ENCODE results near the gene NKAPD1. TPM values are rescaled to one million over a fixed set of nuclear protein-coding genes. Genes with fewer than 3 reads are reported as not detected.

NKAPD1 gene
- total and polyA plus RNA-seq, 2 of the 13 experiments (the other 11 are each of a cell fraction or from before 2014, with no cell fraction given) = 11.2 to 22.5 TPM

DNA sequence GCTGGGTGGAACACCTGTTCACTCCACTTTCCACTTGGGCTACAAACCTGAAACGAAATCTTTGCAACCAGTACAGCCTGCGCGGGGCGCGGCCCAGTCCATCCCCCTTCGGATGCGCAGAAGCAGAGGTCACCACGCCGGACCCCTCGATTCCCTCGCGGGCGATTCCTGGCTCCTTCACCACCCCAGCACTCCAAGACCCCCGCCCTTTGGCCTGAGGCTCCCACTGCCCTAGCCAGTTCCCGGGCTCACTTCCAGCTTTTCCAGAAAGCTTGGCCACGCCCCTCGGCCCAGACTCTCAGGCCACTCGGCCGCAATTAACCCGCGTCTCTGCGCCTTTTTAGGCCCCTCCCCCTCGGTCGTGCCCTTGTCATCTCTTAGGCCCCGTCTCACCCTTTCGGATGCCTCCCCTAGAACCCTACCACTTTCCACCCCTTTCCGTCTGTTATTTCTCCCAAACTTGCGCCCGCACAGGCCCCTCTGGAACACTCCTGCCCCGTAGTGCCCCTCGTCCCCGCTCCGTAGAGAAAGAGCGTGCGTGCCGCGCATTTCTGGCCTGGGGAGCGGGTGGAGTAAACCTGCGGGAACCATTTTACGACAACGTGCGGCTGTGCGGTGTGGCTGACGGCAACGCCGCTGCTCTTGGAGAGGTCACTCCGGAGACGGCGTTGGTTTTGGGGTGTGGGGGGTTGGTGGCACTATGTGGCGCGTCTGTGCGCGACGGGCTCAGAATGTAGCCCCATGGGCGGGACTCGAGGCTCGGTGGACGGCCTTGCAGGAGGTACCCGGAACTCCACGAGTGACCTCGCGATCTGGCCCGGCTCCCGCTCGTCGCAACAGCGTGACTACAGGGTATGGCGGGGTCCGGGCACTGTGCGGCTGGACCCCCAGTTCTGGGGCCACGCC is 49.1 kb upstream of the NKAPD1 start, which contains the start of gene DLAT (continued):
- TF ChIP-seq SRSF9 (IDR thresholded peaks at IDR 0.05; ENCODE audit: borderline replicate concordance, insufficient read depth, low read depth, low read length, poor library complexity, severe bottlenecking) = no peak
- TF ChIP-seq BHLHE40 (IDR thresholded peaks at IDR 0.05; ENCODE audit: low read length) = no peak; the same call in 1 of the 2 replicates
- TF ChIP-seq POLR2AphosphoS2 (IDR thresholded peaks at IDR 0.05; ENCODE audit: low read depth, low read length) = no peak
- TF ChIP-seq PHF20 (CRISPR knock-in tag; IDR thresholded peaks at IDR 0.05) = peak; percentile 91
- TF ChIP-seq PRMT3 (CRISPR knock-in tag; IDR thresholded peaks at IDR 0.05; ENCODE audit: borderline replicate concordance, low read depth) = peak; percentile 48; the same call in 1 of the 2 replicates
- no peak for TF ChIP-seq HES4 (CRISPR knock-in tag; IDR thresholded peaks at IDR 0.05; ENCODE audit: borderline replicate concordance)
- no peak for TF ChIP-seq ZNF225 (CRISPR knock-in tag; IDR thresholded peaks at IDR 0.05)
- TF ChIP-seq TP53 (CRISPR knock-in tag; conservative IDR thresholded peaks at IDR 0.05) = no peak; the same call in 1 of the 2 replicates
- peak; percentile 79 for TF ChIP-seq AGO1 (IDR thresholded peaks at IDR 0.05; ENCODE audit: low read depth, low read length, poor library complexity, severe bottlenecking)
- TF ChIP-seq, protein P1, sequence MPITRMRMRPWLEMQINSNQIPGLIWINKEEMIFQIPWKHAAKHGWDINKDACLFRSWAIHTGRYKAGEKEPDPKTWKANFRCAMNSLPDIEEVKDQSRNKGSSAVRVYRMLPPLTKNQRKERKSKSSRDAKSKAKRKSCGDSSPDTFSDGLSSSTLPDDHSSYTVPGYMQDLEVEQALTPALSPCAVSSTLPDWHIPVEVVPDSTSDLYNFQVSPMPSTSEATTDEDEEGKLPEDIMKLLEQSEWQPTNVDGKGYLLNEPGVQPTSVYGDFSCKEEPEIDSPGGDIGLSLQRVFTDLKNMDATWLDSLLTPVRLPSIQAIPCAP (CRISPR knock-in tag; IDR thresholded peaks at IDR 0.05; ENCODE audit: low read depth) = 0 out of 2 replicates have a peak, but pooled peaks have one; percentile 89
- TF ChIP-seq ZBTB42 (CRISPR knock-in tag; IDR thresholded peaks at IDR 0.05) = peak; percentile 74; the same call in 1 of the 2 replicates
- TF ChIP-seq RFXAP (CRISPR knock-in tag; IDR thresholded peaks at IDR 0.05; ENCODE audit: borderline replicate concordance) = peak; percentile 80
- TF ChIP-seq ZNF160 (CRISPR knock-in tag; IDR thresholded peaks at IDR 0.05) = peak; percentile 77
- TF ChIP-seq, protein P2, sequence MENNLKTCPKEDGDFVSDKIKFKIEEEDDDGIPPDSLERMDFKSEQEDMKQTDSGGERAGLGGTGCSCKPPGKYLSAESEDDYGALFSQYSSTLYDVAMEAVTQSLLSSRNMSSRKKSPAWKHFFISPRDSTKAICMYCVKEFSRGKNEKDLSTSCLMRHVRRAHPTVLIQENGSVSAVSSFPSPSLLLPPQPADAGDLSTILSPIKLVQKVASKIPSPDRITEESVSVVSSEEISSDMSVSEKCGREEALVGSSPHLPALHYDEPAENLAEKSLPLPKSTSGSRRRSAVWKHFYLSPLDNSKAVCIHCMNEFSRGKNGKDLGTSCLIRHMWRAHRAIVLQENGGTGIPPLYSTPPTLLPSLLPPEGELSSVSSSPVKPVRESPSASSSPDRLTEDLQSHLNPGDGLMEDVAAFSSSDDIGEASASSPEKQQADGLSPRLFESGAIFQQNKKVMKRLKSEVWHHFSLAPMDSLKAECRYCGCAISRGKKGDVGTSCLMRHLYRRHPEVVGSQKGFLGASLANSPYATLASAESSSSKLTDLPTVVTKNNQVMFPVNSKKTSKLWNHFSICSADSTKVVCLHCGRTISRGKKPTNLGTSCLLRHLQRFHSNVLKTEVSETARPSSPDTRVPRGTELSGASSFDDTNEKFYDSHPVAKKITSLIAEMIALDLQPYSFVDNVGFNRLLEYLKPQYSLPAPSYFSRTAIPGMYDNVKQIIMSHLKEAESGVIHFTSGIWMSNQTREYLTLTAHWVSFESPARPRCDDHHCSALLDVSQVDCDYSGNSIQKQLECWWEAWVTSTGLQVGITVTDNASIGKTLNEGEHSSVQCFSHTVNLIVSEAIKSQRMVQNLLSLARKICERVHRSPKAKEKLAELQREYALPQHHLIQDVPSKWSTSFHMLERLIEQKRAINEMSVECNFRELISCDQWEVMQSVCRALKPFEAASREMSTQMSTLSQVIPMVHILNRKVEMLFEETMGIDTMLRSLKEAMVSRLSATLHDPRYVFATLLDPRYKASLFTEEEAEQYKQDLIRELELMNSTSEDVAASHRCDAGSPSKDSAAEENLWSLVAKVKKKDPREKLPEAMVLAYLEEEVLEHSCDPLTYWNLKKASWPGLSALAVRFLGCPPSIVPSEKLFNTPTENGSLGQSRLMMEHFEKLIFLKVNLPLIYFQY (CRISPR knock-in tag; IDR thresholded peaks at IDR 0.05; ENCODE audit: borderline replicate concordance) = peak; percentile 21; the same call in 1 of the 2 replicates
- TF ChIP-seq ZNF724P (CRISPR knock-in tag; IDR thresholded peaks at IDR 0.05; ENCODE audit: borderline replicate concordance) = peak; percentile 15; the same call in 1 of the 2 replicates
- TF ChIP-seq ZKSCAN5 (CRISPR knock-in tag; IDR thresholded peaks at IDR 0.05) = no peak; the same call in 1 of the 2 replicates
- no peak for TF ChIP-seq SMARCC2 (IDR thresholded peaks at IDR 0.05)
- TF ChIP-seq REPIN1 (CRISPR knock-in tag; IDR thresholded peaks at IDR 0.05; ENCODE audit: borderline replicate concordance, low read depth) = peak; percentile 89; the same call in 1 of the 2 replicates
- peak; percentile 66 for TF ChIP-seq MIXL1 (CRISPR knock-in tag; IDR thresholded peaks at IDR 0.05)
- TF ChIP-seq, protein P3, sequence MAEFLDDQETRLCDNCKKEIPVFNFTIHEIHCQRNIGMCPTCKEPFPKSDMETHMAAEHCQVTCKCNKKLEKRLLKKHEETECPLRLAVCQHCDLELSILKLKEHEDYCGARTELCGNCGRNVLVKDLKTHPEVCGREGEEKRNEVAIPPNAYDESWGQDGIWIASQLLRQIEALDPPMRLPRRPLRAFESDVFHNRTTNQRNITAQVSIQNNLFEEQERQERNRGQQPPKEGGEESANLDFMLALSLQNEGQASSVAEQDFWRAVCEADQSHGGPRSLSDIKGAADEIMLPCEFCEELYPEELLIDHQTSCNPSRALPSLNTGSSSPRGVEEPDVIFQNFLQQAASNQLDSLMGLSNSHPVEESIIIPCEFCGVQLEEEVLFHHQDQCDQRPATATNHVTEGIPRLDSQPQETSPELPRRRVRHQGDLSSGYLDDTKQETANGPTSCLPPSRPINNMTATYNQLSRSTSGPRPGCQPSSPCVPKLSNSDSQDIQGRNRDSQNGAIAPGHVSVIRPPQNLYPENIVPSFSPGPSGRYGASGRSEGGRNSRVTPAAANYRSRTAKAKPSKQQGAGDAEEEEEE (CRISPR knock-in tag; IDR thresholded peaks at IDR 0.05; ENCODE audit: borderline replicate concordance) = no peak; the same call in 1 of the 2 replicates
- peak; percentile 72 for TF ChIP-seq CREM (IDR thresholded peaks at IDR 0.05)
- TF ChIP-seq CREM (CRISPR knock-in tag; IDR thresholded peaks at IDR 0.05) = no peak
- peak; percentile 63; the same call in 1 of the 2 replicates for TF ChIP-seq ZSCAN22 (CRISPR knock-in tag; IDR thresholded peaks at IDR 0.05)
- TF ChIP-seq ZNF24 (IDR thresholded peaks at IDR 0.05) = no peak
